ENCODE measurements around the gene SCP2D1.

DNA sequence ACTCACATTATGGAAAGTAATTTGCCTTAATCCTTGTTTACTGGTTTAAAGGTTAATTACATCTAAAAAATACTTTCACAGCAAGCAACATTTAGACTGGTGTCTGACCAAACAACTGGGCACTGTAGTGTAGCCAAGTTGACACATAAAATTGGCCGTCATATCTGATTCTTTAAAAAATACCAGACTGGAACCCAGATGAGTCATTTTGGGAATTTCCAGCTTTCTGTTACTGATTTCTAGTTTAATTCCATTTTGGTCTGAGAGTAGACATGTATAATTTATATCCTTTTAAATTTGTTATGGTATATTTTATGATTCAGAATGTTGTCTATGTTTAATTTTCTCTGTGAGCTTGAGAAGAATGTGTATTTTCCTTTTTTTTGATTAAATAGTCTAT lies 44.1 kb downstream of the SCP2D1 start:
- TF ChIP-seq FOXM1 (IDR thresholded peaks at IDR 0.05; ENCODE audit: borderline replicate concordance) (no peak), FOXK2 (IDR thresholded peaks at IDR 0.05) (no peak), SUZ12 (IDR thresholded peaks at IDR 0.05) (no peak), BHLHE40 (IDR thresholded peaks at IDR 0.05; ENCODE audit: borderline replicate concordance) (no peak), ELF4 (IDR thresholded peaks at IDR 0.05) (no peak), TARDBP (IDR thresholded peaks at IDR 0.05) (no peak), ZNF384 (IDR thresholded peaks at IDR 0.05) (no peak), FOXA1 (IDR thresholded peaks at IDR 0.05) (no peak), ARNT (IDR thresholded peaks at IDR 0.05) (no peak), SP1 (IDR thresholded peaks at IDR 0.05) (no peak), LEF1 (IDR thresholded peaks at IDR 0.05; ENCODE audit: borderline replicate concordance) (no peak)
- TF ChIP-seq, protein P1, sequence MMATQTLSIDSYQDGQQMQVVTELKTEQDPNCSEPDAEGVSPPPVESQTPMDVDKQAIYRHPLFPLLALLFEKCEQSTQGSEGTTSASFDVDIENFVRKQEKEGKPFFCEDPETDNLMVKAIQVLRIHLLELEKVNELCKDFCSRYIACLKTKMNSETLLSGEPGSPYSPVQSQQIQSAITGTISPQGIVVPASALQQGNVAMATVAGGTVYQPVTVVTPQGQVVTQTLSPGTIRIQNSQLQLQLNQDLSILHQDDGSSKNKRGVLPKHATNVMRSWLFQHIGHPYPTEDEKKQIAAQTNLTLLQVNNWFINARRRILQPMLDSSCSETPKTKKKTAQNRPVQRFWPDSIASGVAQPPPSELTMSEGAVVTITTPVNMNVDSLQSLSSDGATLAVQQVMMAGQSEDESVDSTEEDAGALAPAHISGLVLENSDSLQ (IDR thresholded peaks at IDR 0.05) = no peak
